SK-N-SH (cell line): Measurements from ENCODE around the gene STAG3. TPM values are rescaled to one million over a fixed set of nuclear protein-coding genes. Genes with fewer than 3 reads are reported as not detected.

Experiments
- CTCF ChIA-PET: fragments of 300-600, 350-600 bp; formaldehyde crosslinking; extraction: SDS; loops from one replicate; lab custom pipeline; 2021; lab: Yijun Ruan, JAX
- POLR2A ChIA-PET: fragments of 350-600 bp; sonication (Branson Sonifier 250); formaldehyde crosslinking; extraction: SDS; loops from one replicate; lab custom pipeline; 2020; ENCODE audit warnings: antibody characterized with exemption, inconsistent platforms; lab: Yijun Ruan, JAX
- DNase-seq: peaks from one replicate; pipeline ENCODE4 v3.0.0; 2012
- H2AFZ ChIP-seq: fragments of 200-600 bp; sonication (generic); 2 replicates; pipeline ENCODE4 v1.8.1; 2016; ENCODE audit warnings: antibody characterized with exemption, mild to moderate bottlenecking, low read depth
- H3F3A ChIP-seq: fragments of 200-600 bp; sonication (generic); replicated peaks from 2 replicates; pipeline ENCODE3; 2016; ENCODE audit warnings: antibody characterized with exemption, mild to moderate bottlenecking; ENCODE audit not compliant: insufficient read depth
- H3K27ac ChIP-seq, 2 experiments: fragments of 200-500 bp in 1 of 2; fragments of 200-600 bp in 1 of 2; sonication (Bioruptor generic) in 1 of 2; sonication (generic), shearing (Covaris generic) in 1 of 2; 2 replicates each; pipeline versions ENCODE4 v1.5.1 to v1.6.1; 2014 to 2016; ENCODE audit warnings: low read depth in 2 of 2, inconsistent platforms in 1 of 2, low read length in 1 of 2, mild to moderate bottlenecking in 1 of 2, mixed read lengths in 1 of 2
- H3K27me3 ChIP-seq: fragments of 200-600 bp; sonication (generic), shearing (Covaris generic); 2 replicates; pipeline ENCODE4 v1.6.1; 2016; ENCODE audit warnings: mixed run types; ENCODE audit not compliant: insufficient read depth
- H3K36me3 ChIP-seq, 2 experiments: fragments of 200-500 bp in 1 of 2; fragments of 200-600 bp in 1 of 2; sonication (Bioruptor generic) in 1 of 2; sonication (generic) in 1 of 2; replicated peaks in 1 of 2; 2 replicates each; pipeline versions ENCODE3 to v1.5.1; 2014 to 2016; ENCODE audit warnings: low read length in 1 of 2, mild to moderate bottlenecking in 1 of 2; ENCODE audit not compliant: insufficient read depth in 2 of 2, control insufficient read depth in 1 of 2
- H3K4me1 ChIP-seq, 2 experiments: fragments of 200-500 bp in 1 of 2; fragments of 200-600 bp in 1 of 2; sonication (Bioruptor generic) in 1 of 2; sonication (generic), shearing (Covaris generic) in 1 of 2; 2 replicates each; pipeline versions ENCODE4 v1.5.1 to v1.6.1; 2014 to 2016; ENCODE audit warnings: low read depth in 1 of 2, low read length in 1 of 2, mixed run types in 1 of 2; ENCODE audit not compliant: insufficient read depth in 2 of 2, control insufficient read depth in 1 of 2
- H3K4me2 ChIP-seq: fragments of 200-600 bp; sonication (generic), shearing (Covaris generic); 2 replicates; pipeline ENCODE4 v1.6.1; 2017; ENCODE audit warnings: mixed run types
- H3K4me3 ChIP-seq, 2 experiments: fragments of 200-500 bp in 1 of 2; fragments of 200-600 bp in 1 of 2; sonication (Bioruptor generic) in 1 of 2; sonication (generic), shearing (Covaris generic) in 1 of 2; 2 replicates each; pipeline versions ENCODE4 v1.5.1 to v1.8.1; 2014 to 2016; ENCODE audit warnings: low read depth in 2 of 2, inconsistent platforms in 1 of 2, low read length in 1 of 2, mild to moderate bottlenecking in 1 of 2, mixed read lengths in 1 of 2, moderate library complexity in 1 of 2
- H3K79me2 ChIP-seq: fragments of 200-600 bp; sonication (generic); 2 replicates; pipeline ENCODE4 v1.8.1; 2017; ENCODE audit warnings: mild to moderate bottlenecking; ENCODE audit not compliant: insufficient read depth
- H3K9ac ChIP-seq: fragments of 200-600 bp; sonication (generic); 2 replicates; pipeline ENCODE4 v1.6.1; 2017; ENCODE audit warnings: mixed run types
- H3K9me2 ChIP-seq: fragments of 200-600 bp; sonication (generic); 2 replicates; pipeline ENCODE4 v1.6.1; 2017; ENCODE audit warnings: mixed run types
- H3K9me3 ChIP-seq: fragments of 200-600 bp; sonication (generic); 2 replicates; pipeline ENCODE4 v1.6.1; 2017; ENCODE audit warnings: mixed run types, mild to moderate bottlenecking, moderate library complexity
- H4K20me1 ChIP-seq: fragments of 200-600 bp; sonication (generic); 2 replicates; pipeline ENCODE4 v1.6.1; 2017; ENCODE audit warnings: mild to moderate bottlenecking, mixed run types; ENCODE audit not compliant: insufficient read depth
- CHD2 ChIP-seq: fragments of 150-350 bp; IDR thresholded peaks from 2 replicates; pipeline ENCODE4 v1.6.1; 2018; ENCODE audit warnings: low read length; ENCODE audit not compliant: partially characterized antibody
- ELF1 ChIP-seq: IDR thresholded peaks from 2 replicates; pipeline ENCODE4 v1.4.0; 2012
- GATA2 ChIP-seq: sonication (generic); formaldehyde crosslinking; IDR thresholded peaks from 2 replicates; pipeline ENCODE4 v1.5.0; 2020; ENCODE audit warnings: mild to moderate bottlenecking, missing genetic modification reagents
- IRF3 ChIP-seq: fragments of 150-350 bp; IDR thresholded peaks from 2 replicates; pipeline ENCODE4 v1.6.1; 2016; ENCODE audit warnings: mild to moderate bottlenecking, low read depth, low read length
- JUND ChIP-seq: IDR thresholded peaks from 2 replicates; pipeline ENCODE4 v1.4.0; 2012
- MEF2A ChIP-seq: IDR thresholded peaks from 2 replicates; pipeline ENCODE4 v1.4.0; 2012; ENCODE audit warnings: low read depth, borderline replicate concordance
- MXI1 ChIP-seq: IDR thresholded peaks from 2 replicates; pipeline ENCODE4 v1.6.1; 2012; ENCODE audit warnings: mild to moderate bottlenecking, low read depth, low read length, improper control_type of control experiment
- NRF1 ChIP-seq: IDR thresholded peaks from 2 replicates; pipeline ENCODE4 v1.6.1; 2012; ENCODE audit warnings: low read depth, mild to moderate bottlenecking, low read length
- PBX3 ChIP-seq: IDR thresholded peaks from 2 replicates; pipeline ENCODE4; 2012
- POLR2AphosphoS5 ChIP-seq: IDR thresholded peaks from 2 replicates; pipeline ENCODE4 v1.6.1; 2012; ENCODE audit warnings: low read depth, low read length
- RFX5 ChIP-seq: IDR thresholded peaks from 2 replicates; pipeline ENCODE4 v1.6.1; 2012; ENCODE audit warnings: mild to moderate bottlenecking, improper control_type of control experiment, low read length
- RXRA ChIP-seq: IDR thresholded peaks from 2 replicates; pipeline ENCODE4 v1.4.0; 2012; ENCODE audit warnings: low read depth, mild to moderate bottlenecking, borderline replicate concordance
- SIN3A ChIP-seq: IDR thresholded peaks from 2 replicates; pipeline ENCODE4 v1.6.1; 2012; ENCODE audit warnings: low read depth, mild to moderate bottlenecking, low read length, moderate library complexity, borderline replicate concordance
- TAF1 ChIP-seq: IDR thresholded peaks from 2 replicates; pipeline ENCODE4 v1.6.1; 2012; ENCODE audit warnings: low read depth, mild to moderate bottlenecking, low read length, moderate library complexity, borderline replicate concordance
- ZBTB33 ChIP-seq: IDR thresholded peaks from 2 replicates; pipeline ENCODE4 v1.4.0; 2012; ENCODE audit warnings: low read depth, borderline replicate concordance
- WGBS: methylation state at CpG from one replicate; pipeline ENCODE4 v1.1.6; 2017; ENCODE audit warnings: low lambda C conversion rate; 5-methylcytosine and 5-hydroxymethylcytosine counted together
- polyA plus RNA-seq, 3 experiments: library from polyadenylated mRNA; depleted of rRNA; stranded (reverse); fragments of >200 nt; gene quantifications; 2 replicates each; pipeline ENCODE4 v1.2.3, GENCODE V29; 2012

The STAG3 gene
- polyA plus RNA-seq, 1 of the 3 experiments (the other 2 are of a cell fraction): 0.10 TPM

GRCh38 chr7:100170101-100170897, 7.4 kb upstream of the STAG3 start:
- DNase-seq: peak; percentile 31
- peaks cover 1% of the 10 kb centered on the region; the same call in 1 of the 2 replicates for H3K79me2 ChIP-seq
- CTCF ChIA-PET: interaction anchor here (1.3 kb wide), 1 partner anchor 38 kb away, joined by 3 read pairs; no protein-coding TSS in a partner anchor
- H3K9me3 ChIP-seq: no peaks in the 10 kb centered on the region
- no peaks in the 10 kb centered on the region for H3K27me3 ChIP-seq
- H4K20me1 ChIP-seq: no peaks in the 10 kb centered on the region
- peaks cover 0 to 20% of the 10 kb centered on the region in 2 experiments; a peak in 1 of 4 replicates for H3K4me1 ChIP-seq
- no peak overlapping the region for H3K27ac ChIP-seq
- 91% methylated on average over 10 of the region's 11 CpGs for WGBS
- H3K36me3 ChIP-seq: peaks cover 5 to 21% of the 10 kb centered on the region in 2 experiments
- POLR2A ChIA-PET: no interaction called here
- H3K4me2 ChIP-seq: no peak overlapping the region
- TF ChIP-seq MEF2A (no peak), IRF3 (no peak), POLR2AphosphoS5 (no peak), PBX3 (no peak), TAF1 (no peak), SIN3A (no peak), ELF1 (no peak), ZBTB33 (no peak), NRF1 (no peak), RXRA (no peak), MXI1 (no peak), RFX5 (no peak), CHD2 (no peak), GATA2 (no peak), JUND (no peak)
- TF ChIP-seq, all 33 proteins: peak for 0
- Histone ChIP-seq H2AFZ (no peak overlapping the region), H3F3A (peaks cover 18% of the 10 kb centered on the region), H3K9ac (no peak overlapping the region), H3K4me3 (no peak overlapping the region), H3K9me2 (no peaks in the 10 kb centered on the region)
